PC-3 (cell line): ENCODE data around the gene GRB7. TPM values are rescaled to one million over a fixed set of nuclear protein-coding genes. Genes with fewer than 3 reads are reported as not detected.

Source experiments
- ATAC-seq: fragments of 200-7000 bp; cut with Tn5 transposase; 2 replicates; pipeline ENCODE4 v1.9.1; 2020; ENCODE audit warnings: mild to moderate bottlenecking, moderate library complexity
- BruUV-seq: library from RNA; stranded (reverse); fragments of 400-500 nt; replicated peaks from 2 replicates; lab custom pipeline; 2021; lab: Mats Ljungman, UMichigan
- CTCF ChIA-PET: fragments of 300-600 bp; sonication (Branson Sonifier 250); formaldehyde crosslinking; loops from one replicate; lab custom pipeline; 2022; ENCODE audit warnings: antibody characterized with exemption; lab: Charles Lee
- POLR2A ChIA-PET: fragments of 300-600 bp; sonication (Branson Sonifier 250); formaldehyde crosslinking; loops from one replicate; lab custom pipeline; 2022; ENCODE audit warnings: antibody characterized with exemption; ENCODE audit not compliant: unreplicated experiment; lab: Charles Lee
- DNase-seq: peaks from one replicate; pipeline ENCODE4 v3.0.0-alpha.2; 2015
- H2AFZ ChIP-seq: fragments of 300-600 bp; sonication (generic); 2 replicates; pipeline ENCODE4 v1.6.0; 2016; ENCODE audit warnings: antibody characterized with exemption, low read length
- H3F3A ChIP-seq: fragments of 300-600 bp; sonication (generic); one replicate; pipeline ENCODE4 v1.6.0; 2017; ENCODE audit warnings: antibody characterized with exemption, low read length, control low read depth, mild to moderate bottlenecking; ENCODE audit not compliant: unreplicated experiment
- H3K27ac ChIP-seq: fragments of 300-600 bp; sonication (generic); 2 replicates; pipeline ENCODE4 v1.5.1; 2016; ENCODE audit warnings: mild to moderate bottlenecking, low read length
- H3K27me3 ChIP-seq: fragments of 300-600 bp; sonication (generic); 2 replicates; pipeline ENCODE4 v1.6.1; 2016; ENCODE audit warnings: low read length, mixed read lengths
- H3K36me3 ChIP-seq: fragments of 300-600 bp; sonication (generic); 2 replicates; pipeline ENCODE4 v1.6.1; 2016; ENCODE audit warnings: low read depth, mixed run types, low read length, mixed read lengths
- H3K4me1 ChIP-seq: fragments of 300-600 bp; sonication (generic); 2 replicates; pipeline ENCODE4 v1.5.1; 2016; ENCODE audit warnings: low read length; ENCODE audit not compliant: insufficient read depth
- H3K4me2 ChIP-seq: fragments of 300-600 bp; sonication (generic); 2 replicates; pipeline ENCODE4 v1.6.0; 2016; ENCODE audit warnings: low read length
- H3K4me3 ChIP-seq: fragments of 300-600 bp; sonication (generic); 2 replicates; pipeline ENCODE4 v1.5.1; 2016; ENCODE audit warnings: mild to moderate bottlenecking, low read length, mixed read lengths
- H3K79me2 ChIP-seq: fragments of 300-600 bp; sonication (generic); 2 replicates; pipeline ENCODE4 v1.6.1; 2017; ENCODE audit warnings: low read length, mixed read lengths
- H3K9ac ChIP-seq: fragments of 300-600 bp; sonication (generic); 2 replicates; pipeline ENCODE4 v1.6.0; 2016; ENCODE audit warnings: mild to moderate bottlenecking, low read length
- H3K9me2 ChIP-seq: fragments of 300-600 bp; sonication (generic); replicated peaks from 2 replicates; pipeline ENCODE4 v1.6.1; 2016; ENCODE audit warnings: mixed run types, low read length, mixed read lengths
- H3K9me3 ChIP-seq: fragments of 300-600 bp; sonication (generic); 2 replicates; pipeline ENCODE4 v1.6.1; 2016; ENCODE audit warnings: low read length, mixed read lengths
- H4K20me1 ChIP-seq: fragments of 300-600 bp; sonication (generic); 2 replicates; pipeline ENCODE4 v1.6.1; 2016; ENCODE audit warnings: low read length, mixed read lengths
- EZH2 ChIP-seq: fragments of 300-600 bp; sonication (generic); IDR thresholded peaks from one replicate; pipeline ENCODE4 v1.6.1; 2017; ENCODE audit warnings: antibody characterized with exemption, mild to moderate bottlenecking, low read length; ENCODE audit not compliant: unreplicated experiment
- EZH2phosphoT487 ChIP-seq: fragments of 300-600 bp; sonication (generic); IDR thresholded peaks from 2 replicates; pipeline ENCODE4 v1.6.1; 2018; ENCODE audit warnings: mild to moderate bottlenecking, antibody characterized with exemption, low read length, borderline replicate concordance
- intact Hi-C: fragments of 100-400 bp; cut with micrococcal nuclease; formaldehyde crosslinking; loops from 2 replicates; pipeline ENCODE4 v1.9.0; 2023
- total RNA-seq: library from RNA; depleted of rRNA; stranded (reverse); fragments of >200 nt; gene quantifications from 2 replicates; pipeline ENCODE4 v1.2.3, GENCODE V29; 2014
- TF ChIP-seq, protein P1 (sequence below): fragments of 300-600 bp; sonication (generic); conservative IDR thresholded peaks from 2 replicates; pipeline ENCODE4 v1.5.1; 2017; ENCODE audit warnings: antibody characterized with exemption, low read depth, mild to moderate bottlenecking, low read length

GRB7 gene
- total RNA-seq, 1 experiment from 2014 or later: 31.3 TPM

DNA sequence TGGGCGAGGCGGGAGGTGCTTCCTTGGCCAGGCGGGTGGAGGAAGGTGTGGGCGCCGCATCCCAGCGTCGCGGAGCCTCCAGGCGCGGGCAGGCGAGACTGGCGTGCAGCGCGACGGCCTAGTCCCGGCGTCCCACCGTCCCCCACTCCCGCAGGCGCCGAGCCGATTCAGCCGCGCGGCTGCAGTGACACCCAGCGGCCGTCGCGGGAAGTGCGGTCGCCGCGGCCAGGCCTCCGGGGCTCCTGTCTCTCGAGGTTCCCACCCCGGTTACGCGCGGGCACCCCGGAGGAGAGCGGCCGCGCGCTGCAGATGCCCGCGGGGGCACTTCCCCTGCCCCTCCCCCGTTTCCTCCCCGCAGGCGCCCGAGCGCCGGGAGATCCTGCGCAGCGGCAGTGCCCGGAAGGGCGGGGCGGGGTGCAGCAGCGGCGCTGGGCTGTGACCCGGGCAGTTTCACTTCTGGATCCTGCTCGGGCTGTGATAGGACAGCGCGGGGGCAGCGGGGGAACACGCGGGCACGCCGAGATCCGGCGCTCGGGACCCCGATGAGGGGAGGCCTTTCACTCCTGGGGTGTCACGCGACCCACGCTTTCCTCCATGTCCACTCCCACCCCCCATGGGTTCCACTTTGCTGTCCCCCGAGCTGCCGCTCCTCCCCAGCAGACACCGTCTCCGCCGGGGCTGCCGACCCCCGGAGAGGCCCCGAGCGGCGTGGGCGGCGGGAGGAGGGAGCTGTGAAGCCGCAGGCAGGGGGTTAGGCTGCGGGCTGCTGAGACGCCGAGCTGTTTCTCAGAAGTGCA is 16.6 kb downstream of the GRB7 start:
- H3K27me3 ChIP-seq: no peaks in the 10 kb centered on the region
- H4K20me1 ChIP-seq: no peaks in the 10 kb centered on the region
- no peaks in the 10 kb centered on the region for H3K9me3 ChIP-seq
- H3K4me1 ChIP-seq: peaks cover 6% of the 10 kb centered on the region; the same call in 1 of the 2 replicates
- peak overlapping the region; percentile 43; the same call in 1 of the 2 replicates for H3K27ac ChIP-seq
- H3K4me3 ChIP-seq: peak overlapping the region; percentile 75
- H2AFZ ChIP-seq: peak overlapping the region; percentile 91
- TF ChIP-seq, protein P1, sequence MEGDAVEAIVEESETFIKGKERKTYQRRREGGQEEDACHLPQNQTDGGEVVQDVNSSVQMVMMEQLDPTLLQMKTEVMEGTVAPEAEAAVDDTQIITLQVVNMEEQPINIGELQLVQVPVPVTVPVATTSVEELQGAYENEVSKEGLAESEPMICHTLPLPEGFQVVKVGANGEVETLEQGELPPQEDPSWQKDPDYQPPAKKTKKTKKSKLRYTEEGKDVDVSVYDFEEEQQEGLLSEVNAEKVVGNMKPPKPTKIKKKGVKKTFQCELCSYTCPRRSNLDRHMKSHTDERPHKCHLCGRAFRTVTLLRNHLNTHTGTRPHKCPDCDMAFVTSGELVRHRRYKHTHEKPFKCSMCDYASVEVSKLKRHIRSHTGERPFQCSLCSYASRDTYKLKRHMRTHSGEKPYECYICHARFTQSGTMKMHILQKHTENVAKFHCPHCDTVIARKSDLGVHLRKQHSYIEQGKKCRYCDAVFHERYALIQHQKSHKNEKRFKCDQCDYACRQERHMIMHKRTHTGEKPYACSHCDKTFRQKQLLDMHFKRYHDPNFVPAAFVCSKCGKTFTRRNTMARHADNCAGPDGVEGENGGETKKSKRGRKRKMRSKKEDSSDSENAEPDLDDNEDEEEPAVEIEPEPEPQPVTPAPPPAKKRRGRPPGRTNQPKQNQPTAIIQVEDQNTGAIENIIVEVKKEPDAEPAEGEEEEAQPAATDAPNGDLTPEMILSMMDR: peak; percentile 67
- TF ChIP-seq EZH2phosphoT487: no peak
- CTCF ChIA-PET: interaction anchor here (0.6 kb wide), 1 partner anchor 128 kb away, joined by 6 read pairs; the partner anchor contains the start of gene PPP1R1B
- intact Hi-C loops: loop anchor here (2.0 to 5.0 kb wide), 2 partner anchors 24 to 132 kb away; partner anchors contain the start of gene MIEN1
- no peaks in the 10 kb centered on the region for H3K79me2 ChIP-seq
- no peaks in the 10 kb centered on the region for H3K9me2 ChIP-seq
- no peaks in the 10 kb centered on the region for H3K36me3 ChIP-seq
- peak overlapping the region; percentile 92 for H3K4me2 ChIP-seq
- peak; percentile 89 for DNase-seq
- peak; percentile 92 for ATAC-seq
- POLR2A ChIA-PET: interaction anchor here (0.6 kb wide), 1 partner anchor 478 kb away, joined by 3 read pairs; no protein-coding TSS in a partner anchor
- H3K9ac ChIP-seq: peak overlapping the region; percentile 81
- BruUV-seq: no TSS peak
- H3F3A ChIP-seq: no peaks in the 10 kb centered on the region

DNA sequence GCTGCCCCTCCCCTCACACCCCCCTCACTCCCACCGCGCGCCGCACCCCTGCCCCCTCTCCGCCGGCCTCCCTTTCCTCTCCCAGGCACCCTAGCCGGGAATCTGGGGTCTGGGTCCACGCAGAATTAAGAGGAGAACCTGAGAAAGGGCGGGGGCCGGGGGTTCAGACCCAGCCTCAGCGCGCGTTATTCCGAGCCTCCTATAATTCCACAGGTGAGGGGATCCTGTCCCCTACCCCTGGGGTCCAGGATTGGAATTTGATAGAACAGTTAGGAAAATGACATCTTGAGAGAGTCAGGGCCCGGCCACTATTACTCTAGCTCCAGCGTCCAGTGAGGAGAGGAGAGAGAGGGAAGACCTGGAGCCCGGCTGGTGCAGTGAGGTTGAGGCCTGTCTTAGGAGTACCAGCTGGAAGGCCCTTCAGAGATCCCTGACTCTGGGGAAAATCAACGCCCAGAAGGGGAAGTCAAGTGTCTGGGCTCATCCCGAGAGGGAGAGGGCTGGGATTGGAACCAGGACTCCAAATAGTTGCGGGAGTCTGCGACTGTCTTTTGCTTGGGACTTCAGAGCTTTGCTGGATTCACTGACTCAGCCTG is 17.3 kb downstream of the GRB7 start:
- ATAC-seq (no peak), DNase-seq (no peak)
- POLR2A ChIA-PET: no interaction called here
- Histone ChIP-seq H2AFZ (peak overlapping the region; percentile 86), H3F3A (no peaks in the 10 kb centered on the region), H3K4me1 (peaks cover 6% of the 10 kb centered on the region; the same call in 1 of the 2 replicates), H3K36me3 (no peaks in the 10 kb centered on the region), H4K20me1 (no peaks in the 10 kb centered on the region), H3K27ac (peak overlapping the region; percentile 26; the same call in 1 of the 2 replicates), H3K4me2 (peak overlapping the region; percentile 92), H3K9me3 (no peaks in the 10 kb centered on the region), H3K9me2 (no peaks in the 10 kb centered on the region), H3K27me3 (no peaks in the 10 kb centered on the region), H3K4me3 (peak overlapping the region; percentile 75), H3K79me2 (no peaks in the 10 kb centered on the region), H3K9ac (peak overlapping the region; percentile 81)
- CTCF ChIA-PET: interaction anchor here (0.8 kb wide), 1 partner anchor 36 kb away, joined by 7 read pairs; no protein-coding TSS in a partner anchor
- TF ChIP-seq, protein P1: no peak
- no peak for TF ChIP-seq EZH2phosphoT487
- TF ChIP-seq EZH2: no peak
- intact Hi-C loops: loop anchor here (2.0 to 5.0 kb wide), 2 partner anchors 24 to 133 kb away; partner anchors contain the start of gene MIEN1
- BruUV-seq: TSS peak; percentile 75
